ENCODE data around the gene TET2.

TET2 gene

DNA sequence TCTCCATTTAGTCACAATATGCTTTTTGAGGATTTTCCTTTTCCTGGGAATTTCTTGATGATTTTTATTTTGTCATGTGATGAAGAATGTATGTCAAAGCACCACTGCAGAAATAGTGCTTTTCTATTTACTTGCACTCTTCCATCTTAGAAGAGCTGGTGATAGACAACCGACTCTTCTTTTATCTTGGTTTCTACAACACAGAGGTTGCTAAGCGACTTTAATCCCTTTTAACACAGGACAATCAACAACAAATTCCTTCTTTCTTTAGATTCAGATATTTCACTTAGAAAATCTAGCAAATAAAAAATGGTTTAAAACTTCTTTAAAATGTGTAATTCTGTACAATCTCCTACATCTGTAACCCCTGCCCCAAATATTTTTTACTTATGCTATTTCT, 34.6 kb downstream of the TET2 start:
- peak; percentile 78 for DNase-seq (ENCODE audit: low spot score)
- Histone ChIP-seq H3K27ac (replicated peaks; ENCODE audit: low read length) (no peak overlapping the region), H2AK5ac (ENCODE audit: low read depth, low read length) (no peak overlapping the region), H4K8ac (ENCODE audit: low read depth, low read length) (no peak overlapping the region), H4K91ac (ENCODE audit: low read depth, low read length, poor library complexity) (no peak overlapping the region), H3K9ac (ENCODE audit: low read depth, low read length, poor library complexity) (no peak overlapping the region), H3K4me3 (ENCODE audit: low read length in 2 of 2) (no peak overlapping the region), H2BK12ac (ENCODE audit: low read length) (no peak overlapping the region), H2BK15ac (ENCODE audit: low read length) (no peak overlapping the region), H3K36me3 (replicated peaks in 1 of 2; ENCODE audit: control insufficient read depth in 2 of 2, insufficient read depth in 2 of 2, low read length in 2 of 2) (no peaks in the 10 kb centered on the region), H3K4me1 (ENCODE audit: control insufficient read depth in 2 of 2, insufficient read depth in 1 of 2, low read depth in 1 of 2, low read length in 2 of 2) (peaks cover 7 to 9% of the 10 kb centered on the region in 2 donors), H3K4me2 (ENCODE audit: insufficient read depth, low read length, poor library complexity, severe bottlenecking) (no peak overlapping the region), H3K4ac (ENCODE audit: low read length) (no peak overlapping the region), H3K9me3 (replicated peaks in 1 of 2; ENCODE audit: control insufficient read depth in 2 of 2, insufficient read depth in 1 of 2, low read depth in 1 of 2, low read length in 2 of 2) (peaks cover 0 to 4% of the 10 kb centered on the region in 2 donors), H3K27me3 (ENCODE audit: control insufficient read depth in 3 of 3, insufficient read depth in 3 of 3, low read depth in 1 of 3, low read length in 3 of 3) (no peaks in the 10 kb centered on the region), H2AFZ (ENCODE audit: low read length) (no peak overlapping the region), H2BK5ac (ENCODE audit: low read length) (no peak overlapping the region), H2BK120ac (ENCODE audit: low read depth, low read length) (no peak overlapping the region), H3K23ac (ENCODE audit: low read depth, low read length, poor library complexity) (no peak overlapping the region), H3K18ac (ENCODE audit: low read length) (no peak overlapping the region), H3K79me1 (ENCODE audit: low read depth, low read length) (no peaks in the 10 kb centered on the region), H3K14ac (ENCODE audit: low read length) (no peak overlapping the region)
- WGBS, 2 donors (ENCODE audit: extremely low coverage in 2 of 2, insufficient read length in 2 of 2, insufficient replicate concordance in 1 of 2): no CpG with 5 or more reads among the region's 2 CpGs

DNA sequence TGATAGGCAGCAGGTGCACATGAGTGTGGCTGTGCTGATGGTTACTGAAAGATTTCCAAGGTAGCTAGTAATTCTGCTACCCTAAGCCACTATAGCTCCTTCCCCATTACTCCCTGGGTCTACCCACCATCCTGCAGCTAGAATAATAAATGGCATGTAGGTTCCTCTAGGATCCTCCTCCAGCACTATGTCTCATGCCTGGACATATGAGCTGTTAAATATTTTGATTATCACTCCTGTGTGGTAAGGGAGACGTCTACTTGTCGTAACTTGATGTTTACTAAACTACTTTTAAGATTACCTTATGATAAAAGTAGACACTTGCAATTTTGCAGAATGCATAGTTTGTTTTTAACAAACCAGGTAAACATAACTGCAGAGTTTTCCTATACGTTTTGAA, 35.5 kb downstream of the TET2 start:
- no peak overlapping the region for H3K9ac ChIP-seq (ENCODE audit: low read depth, low read length, poor library complexity)
- no peak overlapping the region for H2BK12ac ChIP-seq (ENCODE audit: low read length)
- no peak for DNase-seq (ENCODE audit: low spot score)
- no peak overlapping the region for H3K4ac ChIP-seq (ENCODE audit: low read length)
- H3K4me2 ChIP-seq (ENCODE audit: insufficient read depth, low read length, poor library complexity, severe bottlenecking): no peak overlapping the region
- no peaks in the 10 kb centered on the region for H3K27me3 ChIP-seq (ENCODE audit: control insufficient read depth in 3 of 3, insufficient read depth in 3 of 3, low read depth in 1 of 3, low read length in 3 of 3)
- no peaks in the 10 kb centered on the region for H3K36me3 ChIP-seq (replicated peaks in 1 of 2; ENCODE audit: control insufficient read depth in 2 of 2, insufficient read depth in 2 of 2, low read length in 2 of 2)
- no peak overlapping the region for H2BK120ac ChIP-seq (ENCODE audit: low read depth, low read length)
- WGBS, 2 donors (ENCODE audit: extremely low coverage in 2 of 2, insufficient read length in 2 of 2, insufficient replicate concordance in 1 of 2): no CpG with 5 or more reads among the region's 3 CpGs
- no peak overlapping the region for H2AK5ac ChIP-seq (ENCODE audit: low read depth, low read length)
- no peak overlapping the region for H4K91ac ChIP-seq (ENCODE audit: low read depth, low read length, poor library complexity)
- no peak overlapping the region for H3K14ac ChIP-seq (ENCODE audit: low read length)
- H3K79me1 ChIP-seq (ENCODE audit: low read depth, low read length): no peaks in the 10 kb centered on the region
- no peaks in the 10 kb centered on the region for H3K9me3 ChIP-seq (replicated peaks in 1 of 2; ENCODE audit: control insufficient read depth in 2 of 2, insufficient read depth in 1 of 2, low read depth in 1 of 2, low read length in 2 of 2)
- no peak overlapping the region for H3K23ac ChIP-seq (ENCODE audit: low read depth, low read length, poor library complexity)
- H3K27ac ChIP-seq (replicated peaks; ENCODE audit: low read length): no peak overlapping the region
- H2BK5ac ChIP-seq (ENCODE audit: low read length): no peak overlapping the region
- H2BK15ac ChIP-seq (ENCODE audit: low read length): no peak overlapping the region
- H4K8ac ChIP-seq (ENCODE audit: low read depth, low read length): no peak overlapping the region
- H3K4me1 ChIP-seq (ENCODE audit: control insufficient read depth in 2 of 2, insufficient read depth in 1 of 2, low read depth in 1 of 2, low read length in 2 of 2): peaks cover 7 to 9% of the 10 kb centered on the region in 2 donors
- H3K4me3 ChIP-seq (ENCODE audit: low read length in 2 of 2): no peak overlapping the region
- H2AFZ ChIP-seq (ENCODE audit: low read length): no peak overlapping the region
- H3K18ac ChIP-seq (ENCODE audit: low read length): no peak overlapping the region

DNA sequence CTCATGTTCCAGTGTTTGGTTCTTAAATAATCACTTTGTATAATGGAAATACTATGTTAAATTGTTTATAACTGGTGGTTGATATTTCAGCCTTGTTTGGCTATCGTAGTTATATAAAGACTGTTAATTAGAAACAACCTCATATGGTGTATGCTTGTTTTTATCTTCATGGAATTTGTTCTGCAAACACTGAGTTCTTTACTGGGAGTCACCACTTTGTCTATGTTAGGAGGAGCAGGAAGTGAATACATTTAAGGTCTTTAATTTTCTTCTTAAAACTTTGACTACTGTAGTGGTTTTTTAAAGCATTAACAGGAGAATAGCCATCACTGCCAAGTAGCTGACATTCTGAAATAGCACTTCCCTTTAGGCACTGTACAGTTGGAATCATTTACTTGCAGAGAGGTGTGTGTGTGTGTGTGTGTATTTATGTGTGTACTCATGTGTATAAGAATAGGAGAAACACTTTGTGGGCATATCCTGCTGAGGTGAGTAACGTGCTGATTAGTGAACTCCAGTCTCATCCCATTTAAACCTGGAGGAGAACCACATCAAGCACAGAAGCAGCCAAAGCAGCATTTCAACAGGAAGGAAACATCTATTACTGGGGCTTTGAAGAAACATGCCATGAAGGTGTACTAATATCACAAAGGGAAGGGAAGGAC, 37.8 kb downstream of the TET2 start:
- no peaks in the 10 kb centered on the region for H3K9me3 ChIP-seq (replicated peaks in 1 of 2; ENCODE audit: control insufficient read depth in 2 of 2, insufficient read depth in 1 of 2, low read depth in 1 of 2, low read length in 2 of 2)
- no peak overlapping the region for H4K8ac ChIP-seq (ENCODE audit: low read depth, low read length)
- H2BK120ac ChIP-seq (ENCODE audit: low read depth, low read length): no peak overlapping the region
- H3K9ac ChIP-seq (ENCODE audit: low read depth, low read length, poor library complexity): no peak overlapping the region
- H2BK5ac ChIP-seq (ENCODE audit: low read length): no peak overlapping the region
- no peak overlapping the region for H2AFZ ChIP-seq (ENCODE audit: low read length)
- H4K91ac ChIP-seq (ENCODE audit: low read depth, low read length, poor library complexity): no peak overlapping the region
- no peaks in the 10 kb centered on the region for H3K27me3 ChIP-seq (ENCODE audit: control insufficient read depth in 3 of 3, insufficient read depth in 3 of 3, low read depth in 1 of 3, low read length in 3 of 3)
- H2AK5ac ChIP-seq (ENCODE audit: low read depth, low read length): no peak overlapping the region
- H2BK15ac ChIP-seq (ENCODE audit: low read length): no peak overlapping the region
- no peaks in the 10 kb centered on the region for H3K79me1 ChIP-seq (ENCODE audit: low read depth, low read length)
- H3K4me2 ChIP-seq (ENCODE audit: insufficient read depth, low read length, poor library complexity, severe bottlenecking): no peak overlapping the region
- no peak for DNase-seq (ENCODE audit: low spot score)
- no peak overlapping the region for H3K14ac ChIP-seq (ENCODE audit: low read length)
- no CpG with 5 or more reads among the region's 2 CpGs for WGBS, 2 donors (ENCODE audit: extremely low coverage in 2 of 2, insufficient read length in 2 of 2, insufficient replicate concordance in 1 of 2)
- no peak overlapping the region for H3K23ac ChIP-seq (ENCODE audit: low read depth, low read length, poor library complexity)
- no peak overlapping the region for H3K4me3 ChIP-seq (ENCODE audit: low read length in 2 of 2)
- no peak overlapping the region for H2BK12ac ChIP-seq (ENCODE audit: low read length)
- no peak overlapping the region for H3K18ac ChIP-seq (ENCODE audit: low read length)
- no peak overlapping the region for H3K4ac ChIP-seq (ENCODE audit: low read length)
- H3K4me1 ChIP-seq (ENCODE audit: control insufficient read depth in 2 of 2, insufficient read depth in 1 of 2, low read depth in 1 of 2, low read length in 2 of 2): peaks cover 7 to 9% of the 10 kb centered on the region in 2 donors
- H3K27ac ChIP-seq (replicated peaks; ENCODE audit: low read length): no peak overlapping the region
- no peaks in the 10 kb centered on the region for H3K36me3 ChIP-seq (replicated peaks in 1 of 2; ENCODE audit: control insufficient read depth in 2 of 2, insufficient read depth in 2 of 2, low read length in 2 of 2)

DNA sequence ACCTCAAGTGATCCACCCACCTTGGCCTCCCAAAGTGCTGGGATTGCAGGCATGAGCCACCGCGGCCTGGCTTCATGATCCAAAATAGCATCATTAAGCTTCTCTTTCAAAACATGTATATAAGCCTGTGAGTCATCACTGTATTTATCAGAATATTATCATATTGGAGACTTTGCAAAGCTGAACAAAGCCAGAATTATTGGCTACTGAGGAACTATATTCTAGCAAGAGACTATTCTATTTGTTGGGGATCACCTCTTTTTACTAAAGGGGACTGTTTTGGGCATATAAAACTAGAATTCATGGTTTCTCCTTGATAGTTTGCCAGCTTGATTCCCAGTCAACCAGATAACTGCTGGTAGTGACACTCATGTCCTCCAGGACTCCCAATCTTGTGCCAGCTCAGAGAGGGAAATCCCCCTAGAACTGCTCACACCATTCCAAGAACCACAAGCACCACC, 40.1 kb downstream of the TET2 start:
- no peak overlapping the region for H3K23ac ChIP-seq (ENCODE audit: low read depth, low read length, poor library complexity)
- no peak for DNase-seq (ENCODE audit: low spot score)
- H3K4ac ChIP-seq (ENCODE audit: low read length): no peak overlapping the region
- no peak overlapping the region for H4K8ac ChIP-seq (ENCODE audit: low read depth, low read length)
- no peak overlapping the region for H4K91ac ChIP-seq (ENCODE audit: low read depth, low read length, poor library complexity)
- no peak overlapping the region for H3K4me2 ChIP-seq (ENCODE audit: insufficient read depth, low read length, poor library complexity, severe bottlenecking)
- H2BK120ac ChIP-seq (ENCODE audit: low read depth, low read length): no peak overlapping the region
- no peak overlapping the region for H3K14ac ChIP-seq (ENCODE audit: low read length)
- no peak overlapping the region for H3K18ac ChIP-seq (ENCODE audit: low read length)
- no peak overlapping the region for H2BK5ac ChIP-seq (ENCODE audit: low read length)
- peaks cover 0 to 21% of the 10 kb centered on the region in 2 donors for H3K36me3 ChIP-seq (replicated peaks in 1 of 2; ENCODE audit: control insufficient read depth in 2 of 2, insufficient read depth in 2 of 2, low read length in 2 of 2)
- H2BK12ac ChIP-seq (ENCODE audit: low read length): no peak overlapping the region
- no peak overlapping the region for H2AK5ac ChIP-seq (ENCODE audit: low read depth, low read length)
- peaks cover 0 to 5% of the 10 kb centered on the region in 2 donors for H3K4me1 ChIP-seq (ENCODE audit: control insufficient read depth in 2 of 2, insufficient read depth in 1 of 2, low read depth in 1 of 2, low read length in 2 of 2)
- H3K27ac ChIP-seq (replicated peaks; ENCODE audit: low read length): no peak overlapping the region
- WGBS, 2 donors (ENCODE audit: extremely low coverage in 2 of 2, insufficient read length in 2 of 2, insufficient replicate concordance in 1 of 2): no CpG with 5 or more reads among the region's 2 CpGs
- H3K9me3 ChIP-seq (replicated peaks in 1 of 2; ENCODE audit: control insufficient read depth in 2 of 2, insufficient read depth in 1 of 2, low read depth in 1 of 2, low read length in 2 of 2): no peaks in the 10 kb centered on the region
- H3K4me3 ChIP-seq (ENCODE audit: low read length in 2 of 2): no peak overlapping the region
- H3K9ac ChIP-seq (ENCODE audit: low read depth, low read length, poor library complexity): no peak overlapping the region
- no peak overlapping the region for H2BK15ac ChIP-seq (ENCODE audit: low read length)
- H2AFZ ChIP-seq (ENCODE audit: low read length): no peak overlapping the region
- H3K79me1 ChIP-seq (ENCODE audit: low read depth, low read length): no peaks in the 10 kb centered on the region
- H3K27me3 ChIP-seq (ENCODE audit: control insufficient read depth in 3 of 3, insufficient read depth in 3 of 3, low read depth in 1 of 3, low read length in 3 of 3): no peaks in the 10 kb centered on the region

Measured in neuronal stem cell (in vitro differentiated cells).